HG03460 (cell line): ENCODE results near the gene KDELR3.
A peak's percentile ranks its signal among the peaks of the same experiment; 100 is the strongest.

Source experiments
- ATAC-seq: cut with Tn5 transposase; IDR thresholded peaks from one replicate; pipeline ENCODE4 v1.9.1; 2021; ENCODE audit not compliant: unreplicated experiment

The KDELR3 gene

GRCh38 chr22:38481162-38481870 is 13.4 kb downstream of the KDELR3 start:
- no peak for ATAC-seq

- ATAC-seq = no peak
These were observed 14.0 kb downstream of the KDELR3 start for GRCh38 chr22:38481871-38482332.

- no peak for ATAC-seq
These were observed 14.9 kb downstream of the KDELR3 start for GRCh38 chr22:38482662-38483308.

GRCh38 chr22:38484244-38484643 is 16.3 kb downstream of the KDELR3 start:
- ATAC-seq = no peak

- ATAC-seq = no peak
These were observed 17.9 kb downstream of the KDELR3 start for GRCh38 chr22:38485783-38486182.

- ATAC-seq = no peak
These were observed 20.1 kb downstream of the KDELR3 start for GRCh38 chr22:38487946-38488345.

GRCh38 chr22:38489142-38489541 is 21.2 kb downstream of the KDELR3 start:
- ATAC-seq = no peak

- no peak for ATAC-seq
These were observed 21.8 kb downstream of the KDELR3 start for GRCh38 chr22:38489561-38490145.

GRCh38 chr22:38490475-38490874 is 22.6 kb downstream of the KDELR3 start:
- ATAC-seq = no peak

- ATAC-seq = no peak
These were observed 23.0 kb downstream of the KDELR3 start for GRCh38 chr22:38490915-38491314.

GRCh38 chr22:38491707-38492348 is 23.9 kb downstream of the KDELR3 start:
- no peak for ATAC-seq

GRCh38 chr22:38494498-38494897 is 26.6 kb downstream of the KDELR3 start:
- no peak for ATAC-seq

GRCh38 chr22:38494939-38495338 is 27.0 kb downstream of the KDELR3 start:
- no peak for ATAC-seq

GRCh38 chr22:38497869-38498268 is 30.0 kb downstream of the KDELR3 start:
- ATAC-seq = no peak

- ATAC-seq = no peak
These were observed 34.1 kb downstream of the KDELR3 start for GRCh38 chr22:38501797-38502672.

- no peak for ATAC-seq
These were observed 35.1 kb downstream of the KDELR3 start for GRCh38 chr22:38503021-38503420.

- no peak for ATAC-seq
These were observed 37.0 kb downstream of the KDELR3 start for GRCh38 chr22:38504731-38505540.

GRCh38 chr22:38505541-38506117 is 37.7 kb downstream of the KDELR3 start:
- peak; percentile 14 for ATAC-seq

GRCh38 chr22:38506118-38506962 is 38.4 kb downstream of the KDELR3 start, which contains the start of gene DDX17:
Gene DDX17, minus strand, starts transcription at chr22:38506311.
- ATAC-seq = peak; percentile 81
